GM19099 (cell line): ENCODE measurements around the gene EBP.

Experiments
- POLR2A ChIP-seq: IDR thresholded peaks from 3 replicates; pipeline ENCODE4 v1.6.1; 2011; ENCODE audit warnings: low read depth; ENCODE audit not compliant: insufficient read length; ENCODE audit errors: extremely low read depth

EBP gene

DNA sequence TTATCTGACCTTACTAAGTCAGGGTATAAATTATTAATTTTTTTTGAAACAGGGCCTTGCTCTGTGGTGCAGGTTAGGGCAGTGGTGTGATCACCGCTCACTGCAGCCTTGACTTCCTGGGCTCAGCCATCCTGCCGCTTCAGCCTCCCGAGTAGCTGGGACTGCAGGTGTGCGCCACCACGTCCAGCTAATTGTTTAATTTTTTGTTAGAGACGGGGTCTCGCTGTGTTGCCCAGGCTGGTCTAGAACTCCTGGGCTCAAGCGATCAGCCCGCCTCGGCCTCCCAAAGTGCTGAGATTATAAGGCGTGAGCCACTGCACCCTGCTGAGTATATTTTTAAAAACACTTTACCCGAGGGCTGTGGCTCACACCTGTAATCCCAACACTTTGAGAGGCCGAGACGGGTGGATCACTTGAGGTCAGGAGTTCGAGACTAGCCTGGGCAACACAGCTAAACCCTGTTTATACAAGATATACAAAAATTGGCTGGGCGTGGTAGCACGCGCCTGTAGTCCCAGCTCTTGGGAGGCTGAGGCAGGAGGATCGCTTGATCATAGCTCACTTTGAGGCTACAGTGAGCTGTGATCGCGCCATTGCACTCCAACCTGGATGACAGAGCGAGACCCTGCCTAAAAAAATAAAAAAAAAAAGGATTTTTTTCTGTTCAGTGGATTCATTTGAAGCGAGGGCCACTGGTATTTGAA is 17.2 kb downstream of the EBP start:
- TF ChIP-seq POLR2A: no peak

DNA sequence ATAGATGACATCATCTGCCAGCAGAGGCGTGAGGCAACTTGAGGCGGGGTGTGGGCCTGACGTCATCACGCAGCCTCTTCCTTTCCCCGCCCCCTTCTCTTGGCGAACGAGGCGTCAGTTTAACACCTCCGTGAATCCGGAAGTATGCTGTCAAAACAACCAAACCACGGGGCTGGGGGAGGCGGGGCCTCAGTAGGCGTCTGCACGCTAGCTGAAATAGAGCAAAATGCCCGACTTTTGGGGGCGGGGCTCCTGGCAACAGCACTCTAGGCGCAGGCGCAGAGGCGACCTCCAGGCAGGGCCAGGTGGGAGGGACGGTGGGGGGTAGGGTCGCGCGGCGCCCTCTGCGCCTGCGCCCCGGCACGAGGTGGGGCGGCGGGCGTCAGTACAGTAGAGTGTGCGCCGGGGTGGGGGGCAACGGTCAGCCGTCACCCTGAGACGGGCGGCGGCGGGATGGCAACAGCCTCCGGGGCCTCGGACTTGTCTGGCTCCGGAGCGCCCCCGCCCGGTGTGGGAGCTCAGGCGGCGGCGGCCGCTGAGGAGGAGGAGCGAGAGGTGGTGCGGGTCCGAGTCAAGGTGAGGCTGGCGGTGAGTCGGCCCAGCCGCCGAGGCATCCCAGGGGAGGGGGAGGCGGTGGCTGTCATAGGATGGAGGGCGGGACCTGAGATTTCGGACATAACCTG is 17.9 kb downstream of the EBP start, which contains the start of gene TBC1D25:
TBC1D25 (plus strand) TSS at position 370 of the 683 bp plus-strand sequence; CDS start at position 454, 84 bp downstream.
- peak; percentile 60 for TF ChIP-seq POLR2A

DNA sequence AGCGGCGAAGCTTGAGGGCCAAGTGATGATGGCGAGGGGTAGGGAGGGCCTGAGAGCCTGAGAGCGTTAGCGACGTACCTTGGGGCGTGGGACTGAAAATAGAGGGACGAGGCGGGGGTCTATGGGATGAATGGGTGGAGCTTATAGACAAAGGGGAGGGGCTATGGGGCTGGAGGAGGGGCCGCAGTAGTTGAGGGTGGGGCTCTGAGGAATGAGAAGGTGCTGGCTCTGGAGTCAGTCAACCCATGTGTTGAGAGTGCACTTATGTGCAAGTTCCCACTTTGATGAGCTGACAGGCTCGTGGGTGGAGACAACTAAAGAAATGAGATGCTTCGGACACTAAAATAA is 18.4 kb downstream of the EBP start:
- TF ChIP-seq POLR2A: no peak

DNA sequence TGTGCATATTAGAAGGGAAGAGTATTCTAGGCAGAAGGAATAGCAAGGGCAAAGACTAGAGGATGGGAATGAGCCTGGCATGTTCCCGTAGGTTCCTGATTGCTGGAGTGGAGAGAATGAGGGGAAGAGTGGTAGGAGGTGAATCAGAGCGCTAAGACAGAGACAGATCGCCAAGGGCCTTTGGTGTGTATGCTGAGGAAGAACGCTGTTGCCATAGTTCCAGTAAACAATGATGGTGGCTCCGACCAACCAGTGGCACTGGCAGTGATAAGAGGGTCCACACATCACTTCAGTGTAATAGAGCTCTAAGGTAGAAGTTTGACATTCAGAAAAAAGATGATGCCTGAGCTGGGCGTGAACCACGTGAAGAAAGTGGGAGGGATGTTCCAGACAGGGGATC is 18.9 kb downstream of the EBP start:
- no peak for TF ChIP-seq POLR2A

DNA sequence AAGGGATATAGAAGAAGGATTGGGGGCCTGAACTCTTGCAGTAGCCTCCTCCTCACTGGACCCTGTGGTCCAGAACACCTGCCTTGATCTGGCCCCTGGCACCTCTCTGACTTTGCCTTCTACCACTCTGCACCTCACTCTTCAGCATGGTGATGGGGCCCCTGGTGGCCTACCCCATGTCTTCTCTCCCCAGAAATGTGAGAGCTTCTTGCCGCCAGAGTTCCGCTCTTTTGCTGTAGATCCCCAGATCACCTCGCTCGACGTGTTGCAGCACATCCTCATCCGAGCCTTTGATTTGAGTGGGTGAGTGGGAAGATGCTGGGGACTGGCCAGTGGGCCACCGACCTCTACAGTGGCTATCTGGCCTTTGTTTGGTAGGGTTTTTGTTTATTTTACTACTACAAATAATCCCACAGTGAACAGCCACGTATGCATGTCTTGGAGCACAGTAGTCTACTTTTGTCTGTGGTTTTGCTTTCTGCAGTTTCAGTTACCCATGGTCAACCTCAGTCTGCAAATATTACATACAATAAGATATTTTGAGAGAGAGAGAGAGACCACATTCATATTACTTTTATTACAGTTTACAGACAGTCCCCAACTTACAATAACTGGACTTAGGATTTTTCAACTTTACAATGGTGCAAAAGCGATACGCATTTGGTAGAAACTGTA is 19.7 kb downstream of the EBP start:
- no peak for TF ChIP-seq POLR2A

DNA sequence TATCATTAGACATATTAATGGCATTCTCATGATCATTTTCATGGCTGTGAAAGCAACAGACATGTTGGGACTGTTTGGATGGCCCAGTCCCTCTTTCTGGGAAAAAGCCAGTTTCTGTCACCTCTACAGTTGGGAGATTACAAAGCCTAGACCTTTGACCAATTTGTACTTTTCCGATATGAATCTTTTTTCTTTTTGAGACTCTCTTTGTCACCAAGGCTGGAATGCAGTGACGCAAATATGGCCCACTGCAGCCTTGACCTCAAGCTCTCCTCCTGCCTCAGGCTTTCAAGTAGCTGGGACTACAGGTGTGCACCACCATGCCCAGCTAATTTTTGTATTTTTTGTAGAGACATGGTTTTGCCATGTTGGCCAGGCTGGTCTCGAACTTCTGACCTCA is 27.3 kb downstream of the EBP start:
- TF ChIP-seq POLR2A: no peak

DNA sequence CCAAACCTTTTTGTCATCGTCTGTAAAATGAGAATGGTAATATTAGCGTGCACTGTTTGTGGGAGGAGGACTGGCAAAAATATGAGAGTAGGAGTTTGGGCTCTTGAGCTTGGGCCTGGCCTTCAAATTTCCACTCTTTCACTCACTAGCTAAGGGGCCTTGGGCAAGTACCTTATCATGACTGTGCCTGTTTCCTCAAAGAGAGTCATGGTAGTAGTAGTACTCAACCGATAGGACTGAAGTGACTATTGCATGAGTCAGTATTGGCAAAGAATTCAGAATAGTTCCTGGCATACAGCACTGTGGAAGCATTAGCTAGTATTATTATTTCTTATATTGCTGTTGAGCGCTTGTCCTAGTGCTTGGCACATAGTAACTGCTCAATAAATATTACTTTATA is 36.7 kb downstream of the EBP start:
- no peak for TF ChIP-seq POLR2A

DNA sequence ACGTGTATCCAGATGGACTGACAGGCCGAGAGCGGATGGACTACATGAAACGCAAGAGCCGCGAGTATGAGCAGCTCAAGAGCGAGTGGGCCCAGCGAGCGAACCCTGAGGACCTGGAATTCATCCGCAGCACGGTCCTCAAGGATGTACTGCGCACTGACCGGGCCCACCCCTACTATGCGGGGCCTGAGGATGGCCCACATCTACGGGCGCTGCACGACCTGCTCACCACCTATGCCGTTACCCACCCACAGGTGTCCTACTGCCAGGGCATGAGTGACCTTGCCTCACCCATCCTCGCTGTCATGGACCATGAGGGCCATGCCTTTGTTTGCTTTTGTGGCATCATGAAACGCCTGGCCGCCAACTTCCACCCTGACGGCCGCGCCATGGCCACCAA is 38.0 kb downstream of the EBP start:
- TF ChIP-seq POLR2A: no peak

DNA sequence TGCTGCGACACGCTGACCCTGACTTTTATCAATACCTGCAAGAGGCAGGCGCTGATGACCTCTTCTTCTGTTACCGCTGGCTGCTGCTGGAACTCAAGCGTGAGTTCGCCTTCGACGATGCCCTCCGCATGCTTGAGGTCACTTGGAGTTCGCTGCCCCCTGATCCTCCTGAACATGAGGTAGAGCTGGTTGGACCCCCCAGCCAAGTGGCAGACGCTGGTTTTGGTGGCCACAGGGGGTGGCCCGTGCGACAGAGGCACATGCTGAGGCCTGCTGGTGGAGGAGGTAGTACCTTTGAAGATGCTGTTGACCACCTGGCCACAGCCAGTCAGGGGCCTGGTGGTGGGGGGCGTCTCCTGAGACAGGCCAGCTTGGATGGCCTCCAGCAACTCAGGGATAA is 38.4 kb downstream of the EBP start:
- TF ChIP-seq POLR2A: no peak

DNA sequence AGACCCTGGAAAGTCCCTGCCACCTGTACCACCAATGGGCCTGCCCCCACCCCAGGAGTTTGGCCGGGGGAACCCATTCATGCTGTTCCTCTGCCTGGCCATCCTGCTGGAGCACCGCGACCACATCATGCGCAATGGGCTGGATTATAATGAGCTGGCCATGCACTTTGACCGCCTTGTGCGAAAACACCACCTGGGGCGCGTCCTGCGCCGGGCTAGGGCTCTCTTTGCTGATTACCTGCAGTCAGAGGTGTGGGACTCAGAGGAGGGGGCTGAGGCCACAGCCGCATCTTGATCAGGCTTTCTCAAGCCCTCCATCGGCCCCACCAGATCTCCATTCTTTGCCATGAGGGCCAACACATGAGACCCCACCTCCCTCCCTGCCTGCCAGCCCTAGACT is 39.1 kb downstream of the EBP start:
- no peak for TF ChIP-seq POLR2A

DNA sequence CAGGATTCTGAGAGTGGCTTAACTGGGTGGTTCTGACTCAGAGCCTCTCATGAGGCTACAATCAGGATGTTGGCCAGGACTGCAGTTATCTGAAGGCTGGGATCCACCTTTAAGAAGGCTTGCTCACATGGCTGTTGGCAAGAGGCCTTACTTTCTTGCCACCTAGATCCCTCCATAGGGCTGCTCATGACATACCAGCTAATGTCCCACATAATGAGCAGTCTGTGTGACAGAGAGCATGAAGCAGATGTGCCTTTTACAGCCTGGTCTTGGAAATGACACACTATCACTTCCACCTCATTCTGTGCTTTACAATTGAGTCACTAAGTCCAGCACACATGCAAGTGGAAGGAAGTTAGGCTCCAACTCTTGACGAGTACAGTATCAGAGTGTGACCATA is 48.4 kb downstream of the EBP start:
- no peak for TF ChIP-seq POLR2A

DNA sequence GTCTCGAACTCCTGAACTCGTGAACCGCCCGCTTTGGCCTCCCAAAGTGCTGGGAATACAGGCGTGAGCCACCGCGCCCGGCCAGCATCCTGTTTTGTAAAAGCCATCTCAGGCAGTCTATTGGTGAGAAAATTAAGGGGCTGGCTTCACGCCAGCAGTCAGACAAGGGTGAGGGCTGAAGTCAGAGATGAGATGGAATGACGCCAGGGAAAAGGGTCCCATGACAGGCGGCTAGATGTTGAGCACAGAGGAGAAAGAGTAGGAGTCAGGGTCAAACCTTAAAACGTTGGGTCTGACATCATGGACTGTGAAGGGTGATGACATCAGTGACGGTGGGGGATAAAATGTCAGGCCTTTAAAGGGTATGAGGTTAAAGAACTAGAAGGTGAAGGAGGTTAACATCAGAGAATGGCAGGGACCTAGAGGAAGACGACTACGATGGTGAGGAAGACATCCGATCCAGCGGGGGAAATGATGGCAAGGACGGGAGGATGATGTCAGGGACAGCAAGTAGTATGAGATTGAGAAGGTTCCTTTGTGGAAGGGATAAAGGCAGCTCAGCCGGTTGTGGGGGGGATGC is 52.2 kb downstream of the EBP start:
- no peak for TF ChIP-seq POLR2A

DNA sequence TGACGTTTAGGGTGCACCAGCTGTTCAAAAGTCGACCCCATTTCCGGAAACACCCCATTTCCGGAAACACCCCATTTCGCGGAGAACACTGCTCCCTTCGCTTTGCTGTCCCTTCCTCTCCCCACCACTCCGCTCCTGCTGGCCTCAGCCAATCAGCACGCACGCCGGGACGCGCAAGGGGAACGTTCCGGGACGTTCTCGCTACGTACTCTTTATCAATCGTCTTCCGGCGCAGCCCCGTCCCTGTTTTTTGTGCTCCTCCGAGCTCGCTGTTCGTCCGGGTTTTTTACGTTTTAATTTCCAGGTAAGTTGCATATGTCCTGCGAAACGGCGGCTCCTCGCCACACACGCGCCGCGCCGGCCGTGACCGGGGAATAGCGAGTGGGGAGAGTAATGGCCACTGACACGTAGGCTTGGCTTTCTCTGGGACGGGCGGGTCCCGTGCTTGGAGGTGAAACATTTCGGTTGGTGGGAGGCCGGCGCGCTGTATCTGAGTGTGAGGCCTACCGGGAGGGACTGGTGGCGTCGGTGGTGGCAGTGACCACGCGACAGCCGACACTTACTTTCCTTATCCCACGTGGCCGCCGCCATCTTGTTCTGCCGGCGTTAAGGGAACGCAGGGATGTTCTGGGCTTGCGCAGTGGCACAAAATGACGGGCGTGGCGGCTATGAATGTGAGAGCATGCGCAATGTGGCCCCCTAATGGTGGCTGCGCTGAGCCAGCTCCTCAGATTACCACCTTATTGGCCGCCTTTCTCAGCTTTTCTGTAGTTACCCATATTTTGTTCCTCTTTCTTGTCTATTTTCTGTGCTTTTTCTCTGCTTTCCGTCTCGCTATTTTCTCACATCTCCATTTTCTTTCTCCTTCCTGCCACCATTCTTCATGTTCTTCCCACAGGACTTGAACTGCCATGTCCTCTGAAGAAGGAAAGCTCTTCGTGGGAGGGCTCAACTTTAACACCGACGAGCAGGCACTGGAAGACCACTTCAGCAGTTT is 53.0 kb downstream of the EBP start, which contains the start of gene RBM3:
RBM3 (plus strand) TSS at position 215 of the 997 bp plus-strand sequence; CDS start at position 912, 697 bp downstream.
- TF ChIP-seq POLR2A: peak; percentile 86

DNA sequence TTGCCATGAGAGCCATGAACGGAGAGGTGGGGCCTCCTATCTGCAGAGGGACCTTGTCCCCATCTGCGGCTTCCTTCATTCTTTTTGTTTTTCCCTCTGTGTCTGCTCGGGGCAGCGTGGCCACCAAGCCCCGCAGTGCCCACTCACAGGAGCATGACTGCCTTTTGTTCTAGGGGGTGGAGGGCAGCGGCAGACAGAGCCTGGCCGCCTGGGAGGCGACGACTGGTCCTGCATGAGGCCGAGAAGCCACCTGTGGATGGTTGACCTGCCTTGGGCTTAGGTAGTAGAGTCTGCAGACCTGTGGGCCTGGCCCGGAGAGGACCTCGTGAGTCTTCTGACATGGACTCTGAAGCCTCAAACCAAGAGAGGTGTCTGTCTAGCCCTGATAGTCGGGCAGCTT is 54.0 kb downstream of the EBP start:
- TF ChIP-seq POLR2A: peak; percentile 3
